ENCODE data around the gene GJC1.

- TF ChIP-seq CTCF (IDR thresholded peaks at IDR 0.05) (no peak), POLR2A (IDR thresholded peaks at IDR 0.05) (no peak)
Observed at GRCh38 chr17:44788139-44788538, 41.9 kb downstream of the GJC1 start.

Measured in tibial nerve (tissue), 3 donors.